Measurements from ENCODE around the gene PSEN1.

DNA sequence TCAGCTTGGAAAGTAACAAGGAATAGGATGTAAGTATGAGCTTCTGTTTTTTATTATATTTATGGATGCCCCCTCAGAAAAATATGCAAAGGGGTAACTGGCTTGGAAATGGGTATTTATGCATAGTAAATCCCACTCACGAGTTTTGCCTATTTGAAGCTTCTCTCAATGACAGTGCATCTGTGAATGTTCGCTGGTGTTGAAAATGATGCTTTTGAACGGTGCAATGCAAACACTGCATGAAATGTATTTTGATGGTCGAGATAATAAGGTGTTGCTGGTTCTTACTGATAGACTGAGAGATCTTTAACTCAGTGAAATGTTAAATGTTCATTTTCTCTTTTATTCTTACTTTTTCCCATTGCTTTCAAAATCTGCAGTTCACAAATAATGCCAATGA is 36.0 kb upstream of the PSEN1 start:
- TF ChIP-seq, protein P1, sequence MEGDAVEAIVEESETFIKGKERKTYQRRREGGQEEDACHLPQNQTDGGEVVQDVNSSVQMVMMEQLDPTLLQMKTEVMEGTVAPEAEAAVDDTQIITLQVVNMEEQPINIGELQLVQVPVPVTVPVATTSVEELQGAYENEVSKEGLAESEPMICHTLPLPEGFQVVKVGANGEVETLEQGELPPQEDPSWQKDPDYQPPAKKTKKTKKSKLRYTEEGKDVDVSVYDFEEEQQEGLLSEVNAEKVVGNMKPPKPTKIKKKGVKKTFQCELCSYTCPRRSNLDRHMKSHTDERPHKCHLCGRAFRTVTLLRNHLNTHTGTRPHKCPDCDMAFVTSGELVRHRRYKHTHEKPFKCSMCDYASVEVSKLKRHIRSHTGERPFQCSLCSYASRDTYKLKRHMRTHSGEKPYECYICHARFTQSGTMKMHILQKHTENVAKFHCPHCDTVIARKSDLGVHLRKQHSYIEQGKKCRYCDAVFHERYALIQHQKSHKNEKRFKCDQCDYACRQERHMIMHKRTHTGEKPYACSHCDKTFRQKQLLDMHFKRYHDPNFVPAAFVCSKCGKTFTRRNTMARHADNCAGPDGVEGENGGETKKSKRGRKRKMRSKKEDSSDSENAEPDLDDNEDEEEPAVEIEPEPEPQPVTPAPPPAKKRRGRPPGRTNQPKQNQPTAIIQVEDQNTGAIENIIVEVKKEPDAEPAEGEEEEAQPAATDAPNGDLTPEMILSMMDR (conservative IDR thresholded peaks at IDR 0.05; ENCODE audit: low read depth in 2 of 2): no peak
- TF ChIP-seq EZH2 (IDR thresholded peaks at IDR 0.05; ENCODE audit: low read depth, unreplicated experiment): no peak
- no peak for TF ChIP-seq POLR2AphosphoS5 (IDR thresholded peaks at IDR 0.05; ENCODE audit: low read depth)
- no peak for TF ChIP-seq CREB1 (CRISPR knock-in tag; IDR thresholded peaks at IDR 0.05; ENCODE audit: low read depth)
- TF ChIP-seq REST (IDR thresholded peaks at IDR 0.05; ENCODE audit: unreplicated experiment): no peak
- TF ChIP-seq ZNF114 (CRISPR knock-in tag; IDR thresholded peaks at IDR 0.05): no peak
- TF ChIP-seq, protein P2, sequence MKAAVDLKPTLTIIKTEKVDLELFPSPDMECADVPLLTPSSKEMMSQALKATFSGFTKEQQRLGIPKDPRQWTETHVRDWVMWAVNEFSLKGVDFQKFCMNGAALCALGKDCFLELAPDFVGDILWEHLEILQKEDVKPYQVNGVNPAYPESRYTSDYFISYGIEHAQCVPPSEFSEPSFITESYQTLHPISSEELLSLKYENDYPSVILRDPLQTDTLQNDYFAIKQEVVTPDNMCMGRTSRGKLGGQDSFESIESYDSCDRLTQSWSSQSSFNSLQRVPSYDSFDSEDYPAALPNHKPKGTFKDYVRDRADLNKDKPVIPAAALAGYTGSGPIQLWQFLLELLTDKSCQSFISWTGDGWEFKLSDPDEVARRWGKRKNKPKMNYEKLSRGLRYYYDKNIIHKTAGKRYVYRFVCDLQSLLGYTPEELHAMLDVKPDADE (IDR thresholded peaks at IDR 0.05): no peak
- TF ChIP-seq EZH2phosphoT487 (IDR thresholded peaks at IDR 0.05; ENCODE audit: unreplicated experiment): no peak
- TF ChIP-seq JUNB (IDR thresholded peaks at IDR 0.05; ENCODE audit: unreplicated experiment): no peak
- no peak for TF ChIP-seq ZNF331 (CRISPR knock-in tag; IDR thresholded peaks at IDR 0.05; ENCODE audit: low read depth)
- TF ChIP-seq STAT1 (IDR thresholded peaks at IDR 0.05; ENCODE audit: unreplicated experiment): no peak
